ENCODE results near the gene DEAF1.

The DEAF1 gene

GRCh38 chr11:721247-721740, 26.3 kb upstream of the DEAF1 start:
- no peak for DNase-seq

DNA sequence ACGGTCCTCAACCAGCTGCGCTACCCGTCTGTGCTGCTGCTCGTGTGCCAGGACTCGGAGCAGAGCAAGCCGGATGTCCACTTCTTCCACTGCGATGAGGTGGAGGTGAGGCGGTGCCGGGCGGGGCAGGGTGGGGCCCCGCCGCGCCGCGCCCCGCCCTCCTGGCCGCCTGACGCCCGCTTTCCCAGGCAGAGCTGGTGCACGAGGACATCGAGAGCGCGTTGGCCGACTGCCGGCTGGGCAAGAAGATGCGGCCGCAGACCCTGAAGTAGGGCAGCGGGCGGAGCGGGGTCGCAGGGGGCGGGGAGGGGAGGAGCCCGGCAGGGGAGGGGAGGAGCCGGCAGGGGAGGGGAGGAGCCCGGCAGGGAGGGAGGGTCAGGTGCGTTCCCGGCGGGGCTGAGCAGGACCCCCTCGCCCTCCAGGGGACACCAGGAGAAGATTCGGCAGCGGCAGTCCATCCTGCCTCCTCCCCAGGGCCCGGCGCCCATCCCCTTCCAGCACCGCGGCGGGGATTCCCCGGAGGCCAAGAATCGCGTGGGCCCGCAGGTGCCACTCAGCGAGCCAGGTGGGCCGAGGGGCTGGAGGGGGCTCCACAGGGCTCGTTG, 25.7 kb upstream of the DEAF1 start:
- DNase-seq, result peak; percentile 58

- no peak for DNase-seq
Measured at GRCh38 chr11:720017-720641, 25.1 kb upstream of the DEAF1 start.

GRCh38 chr11:719214-720016, 24.4 kb upstream of the DEAF1 start:
- DNase-seq, result no peak

DNA sequence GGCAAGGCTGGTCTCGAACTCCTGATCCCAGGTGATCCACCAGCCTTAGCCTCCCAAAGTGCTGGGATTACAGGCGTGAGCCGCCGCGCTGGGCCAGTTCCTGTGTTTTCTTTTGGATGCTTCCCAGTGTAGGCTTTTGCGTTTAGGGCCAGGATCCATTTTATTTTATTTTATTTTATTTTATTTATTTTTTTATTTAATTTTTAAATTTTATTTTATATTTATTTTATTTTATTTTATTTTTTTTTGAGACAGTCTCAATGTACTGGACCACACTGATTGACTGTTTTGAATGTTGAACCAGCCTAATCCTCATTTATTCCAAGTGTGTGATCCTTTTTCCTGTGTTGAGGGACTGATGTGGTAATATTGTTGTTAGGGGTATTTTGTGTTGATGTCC, 19.4 kb upstream of the DEAF1 start:
- DNase-seq, result no peak

DNA sequence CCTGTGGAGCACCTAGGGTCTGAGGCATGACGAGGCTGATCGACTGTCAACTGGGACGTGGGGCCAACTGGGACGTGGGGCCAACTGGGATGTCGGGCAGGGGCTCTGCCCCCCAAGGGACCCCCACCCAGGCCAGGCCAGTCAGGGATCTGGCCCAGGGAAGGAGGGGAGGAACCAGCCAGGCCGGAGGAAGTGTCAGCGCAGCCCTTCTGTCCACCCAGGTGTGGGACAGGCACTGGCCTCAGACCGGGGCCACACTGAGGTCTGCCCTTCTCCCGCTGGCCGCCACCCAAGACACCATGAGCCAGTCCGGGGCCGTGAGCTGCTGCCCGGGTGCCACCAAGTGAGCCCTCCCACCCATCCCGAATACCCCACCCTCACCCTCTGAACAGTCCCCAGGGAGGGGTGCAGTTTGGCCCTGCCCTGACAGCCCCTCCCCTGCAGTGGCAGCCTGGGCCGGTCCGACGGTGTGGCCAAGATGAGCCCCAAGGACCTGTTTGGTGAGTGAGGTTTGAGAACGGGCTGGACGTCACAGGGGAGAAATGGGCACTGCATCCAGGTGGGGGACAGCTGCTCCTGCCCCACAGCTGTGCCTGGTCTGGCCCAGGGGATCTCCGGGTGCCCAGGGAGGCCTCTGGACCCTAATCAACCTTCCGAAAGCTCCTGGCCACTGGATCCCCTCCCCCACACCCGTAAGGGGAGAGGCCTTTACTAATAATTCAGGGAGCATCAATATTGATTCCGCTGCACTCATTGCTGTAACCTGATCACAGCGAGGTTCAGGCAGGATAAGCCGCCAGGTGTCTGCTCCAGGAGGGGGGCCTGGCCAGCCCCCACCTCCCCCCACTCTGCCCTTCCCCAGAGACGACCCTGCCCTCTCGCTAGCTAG, 14.3 kb upstream of the DEAF1 start:
- DNase-seq, result no peak

- DNase-seq, result no peak
Measured at GRCh38 chr11:708511-708910, 13.5 kb upstream of the DEAF1 start.

DNA sequence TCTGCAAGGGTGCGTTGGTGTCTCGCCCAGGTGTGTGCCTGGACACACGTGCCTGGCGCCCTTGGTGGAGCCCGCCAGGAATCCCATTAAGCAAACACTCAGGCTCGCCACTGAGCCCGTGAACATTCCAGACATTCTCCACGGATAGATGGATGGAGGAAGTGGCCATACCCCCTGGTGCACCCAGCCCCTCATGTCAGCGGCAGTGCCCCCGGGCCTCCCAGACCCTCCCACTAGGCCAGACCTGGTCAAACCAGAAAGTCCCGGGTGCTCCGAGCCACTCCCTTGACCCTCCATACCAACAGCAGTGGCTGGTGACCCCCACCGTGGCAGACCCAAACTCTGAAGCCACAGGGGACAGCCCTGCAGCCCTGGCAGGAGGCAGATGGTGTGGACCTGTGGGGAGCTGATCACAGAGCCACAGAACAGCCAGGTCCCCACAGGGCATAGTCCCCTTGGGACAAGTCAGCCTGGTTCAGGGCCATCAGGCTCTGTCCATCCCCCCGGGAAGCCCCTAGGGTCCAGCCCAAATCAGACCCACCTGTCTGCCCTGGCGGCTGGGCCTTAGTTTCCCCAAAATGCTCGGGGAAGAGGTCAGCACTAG, 12.9 kb upstream of the DEAF1 start:
- DNase-seq, result no peak

DNA sequence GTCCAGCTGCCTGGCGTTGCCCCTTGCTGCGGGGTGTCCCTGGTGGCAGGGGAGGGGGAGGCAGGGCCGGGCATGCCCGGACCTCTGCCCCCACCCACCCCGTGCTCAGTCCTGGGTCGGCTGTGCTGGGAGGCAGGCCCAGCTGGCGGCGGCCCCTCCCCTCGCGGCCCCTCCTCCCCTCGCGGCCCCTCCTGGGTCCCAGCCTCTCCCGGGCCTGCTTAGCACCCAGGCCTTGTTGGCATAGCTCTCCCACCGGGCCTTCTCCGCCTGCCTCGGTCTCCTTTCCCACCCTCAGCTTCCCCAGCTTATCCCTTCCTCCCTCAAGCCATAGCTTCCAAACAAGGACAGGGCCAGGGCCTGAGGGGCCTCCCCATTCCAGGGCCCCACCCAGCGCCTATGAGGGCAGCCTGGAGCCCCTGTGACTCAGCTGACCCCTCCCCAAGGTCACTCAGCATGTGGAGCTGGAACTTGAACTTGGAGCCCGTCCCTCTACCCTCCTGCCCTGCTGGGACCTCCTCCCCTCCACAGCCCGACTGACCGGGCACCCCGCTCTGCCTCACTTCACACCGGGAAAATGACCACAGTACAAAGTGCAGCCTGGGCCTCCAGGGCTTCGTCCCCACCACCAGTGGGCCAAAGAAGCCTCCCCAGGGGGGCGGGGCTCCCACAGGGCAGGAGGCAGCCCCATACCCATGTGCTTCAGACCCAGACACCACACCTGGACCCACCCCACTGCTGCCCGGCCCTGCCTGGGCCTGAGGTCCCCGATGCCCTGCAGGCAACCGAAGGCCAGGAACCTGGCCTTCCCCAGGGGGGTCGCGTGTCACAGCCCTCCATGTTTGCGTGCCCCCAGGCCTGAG, 12.2 kb upstream of the DEAF1 start:
- no peak for DNase-seq

GRCh38 chr11:706439-706956, 11.5 kb upstream of the DEAF1 start:
- DNase-seq, result no peak

DNA sequence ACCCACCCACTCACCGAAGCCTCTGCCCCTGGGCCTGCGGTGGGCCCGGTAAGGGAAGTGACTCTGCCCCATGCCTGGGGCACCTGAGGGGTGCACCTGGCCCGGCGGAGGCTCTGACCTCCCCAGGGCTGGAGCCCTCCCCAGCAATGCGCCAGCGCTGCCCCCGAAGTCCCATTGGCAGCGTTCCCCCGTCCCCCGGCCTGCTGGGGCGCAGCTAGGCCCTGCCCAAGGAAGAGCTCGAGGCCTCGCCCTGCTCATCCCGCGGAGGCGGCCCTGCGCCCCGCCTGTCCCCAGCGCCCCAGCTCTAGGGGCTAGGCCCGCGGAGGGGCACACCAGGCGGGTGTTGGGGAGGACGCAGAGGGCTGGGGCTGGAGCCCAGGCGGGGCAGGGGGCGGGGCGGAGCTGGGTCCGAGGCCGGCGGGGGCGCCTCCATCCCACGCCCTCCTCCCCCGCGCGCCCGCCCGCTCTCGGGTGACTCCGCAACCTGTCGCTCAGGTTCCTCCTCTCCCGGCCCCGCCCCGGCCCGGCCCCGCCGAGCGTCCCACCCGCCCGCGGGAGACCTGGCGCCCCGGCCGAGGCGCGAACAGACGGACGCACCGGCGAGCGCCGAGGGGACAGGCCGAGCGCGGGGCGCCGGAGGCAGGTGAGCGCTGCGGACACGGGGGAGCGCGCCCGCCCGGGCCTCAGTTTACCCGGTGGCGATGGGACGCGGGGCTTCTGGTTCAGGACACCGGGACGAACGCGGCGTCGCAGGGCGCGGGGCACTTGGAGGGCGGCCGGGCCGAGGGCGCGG, 10.8 kb upstream of the DEAF1 start, which contains the start of gene EPS8L2:
EPS8L2 (plus strand) TSS at position 586 of the 793 bp plus-strand sequence. CDS start 3,177 bp downstream, outside the sequence.
- no peak for DNase-seq

DNA sequence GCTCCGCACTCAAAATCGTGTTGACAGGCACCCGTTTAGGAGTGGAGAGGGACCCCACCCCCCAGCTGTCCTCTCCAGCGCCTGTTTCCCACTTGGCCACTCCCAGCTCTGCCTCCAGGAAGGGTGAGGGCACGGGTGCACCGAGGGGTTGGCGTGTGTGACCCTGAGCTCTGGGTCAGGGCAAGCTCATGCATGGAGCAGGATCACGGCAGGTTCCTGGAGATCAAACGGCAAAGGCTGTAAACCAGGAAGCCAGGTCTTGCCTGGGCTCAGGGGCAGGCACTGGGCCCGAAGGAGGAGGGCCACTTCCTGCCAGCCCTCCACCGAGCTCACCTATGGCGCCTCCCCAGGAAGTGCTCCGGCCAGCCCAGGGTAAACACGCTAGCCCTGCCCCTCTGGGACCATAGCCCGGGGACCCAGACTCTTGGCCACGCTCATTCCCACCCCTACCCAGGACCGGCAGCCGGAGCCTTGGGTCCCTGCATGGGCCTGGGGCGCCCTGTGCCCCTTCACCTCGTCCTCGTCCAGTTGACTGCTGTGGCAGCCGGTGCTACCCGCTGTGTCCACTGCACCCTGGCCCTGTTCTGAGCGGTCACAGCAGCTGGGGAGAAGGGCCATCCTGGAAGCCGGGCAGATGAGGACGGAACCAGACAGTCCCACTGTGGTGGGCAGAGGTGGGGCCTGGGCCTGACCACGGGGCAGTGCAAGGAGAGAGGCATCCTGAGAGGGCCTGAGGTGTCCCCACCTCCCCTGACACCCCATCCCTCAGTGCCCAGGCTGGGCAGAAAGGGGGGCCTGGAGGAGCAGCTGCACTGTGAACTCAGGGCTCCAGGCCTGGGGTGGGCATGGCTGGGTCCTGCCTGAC, 10.0 kb upstream of the DEAF1 start:
- no peak for DNase-seq

- DNase-seq, result no peak
Measured at GRCh38 chr11:704228-704674, 9.2 kb upstream of the DEAF1 start.

GRCh38 chr11:703506-703905, 8.5 kb upstream of the DEAF1 start:
- no peak for DNase-seq

DNA sequence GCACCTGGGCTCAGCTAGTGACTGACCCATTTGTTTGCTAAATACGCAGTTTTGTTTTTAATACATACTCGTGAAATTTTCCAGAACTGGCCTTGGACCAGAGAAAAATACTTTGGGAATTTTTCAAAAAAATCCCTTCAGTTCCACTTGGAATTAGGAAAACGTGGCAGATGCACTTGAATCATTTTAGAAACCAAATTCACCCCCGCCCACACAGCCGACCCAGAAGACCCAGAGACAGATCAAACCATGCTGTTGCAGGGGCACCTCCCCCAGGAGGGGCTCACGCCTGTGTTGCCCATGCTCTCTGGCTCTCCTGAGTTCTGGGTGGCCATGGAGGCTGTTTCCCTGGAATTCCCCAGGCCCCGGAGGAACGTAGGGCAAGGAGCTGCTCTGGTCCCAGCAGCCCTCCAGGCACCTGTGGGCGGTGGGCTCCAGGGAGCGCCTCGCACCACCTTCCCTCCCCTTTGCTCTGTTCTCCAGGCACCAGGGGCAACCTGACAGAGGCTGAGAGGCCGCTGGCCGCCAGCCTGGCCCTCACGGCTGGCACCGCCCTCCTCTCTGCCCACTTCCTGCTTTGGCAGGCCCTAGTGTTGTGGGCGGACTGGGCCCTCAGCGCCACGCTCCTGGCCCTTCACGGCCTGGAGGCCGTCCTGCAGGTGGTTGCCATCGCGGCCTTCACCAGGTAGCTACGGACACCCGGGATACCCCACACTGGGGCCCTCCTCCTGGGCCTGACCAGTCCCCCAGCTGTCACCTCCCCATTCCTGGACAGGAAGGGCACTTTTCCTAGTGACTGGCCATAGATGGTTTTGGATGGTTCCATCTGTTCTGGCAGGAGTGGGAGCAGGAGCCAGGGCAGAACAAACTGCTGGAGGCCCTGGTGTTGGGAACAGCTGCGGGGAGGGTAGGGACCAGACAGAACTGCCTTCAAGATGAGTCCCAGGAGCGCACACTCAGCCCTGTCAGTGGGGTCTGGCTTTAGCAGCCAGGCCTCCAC, 7.7 kb upstream of the DEAF1 start:
- DNase-seq, result no peak

DNA sequence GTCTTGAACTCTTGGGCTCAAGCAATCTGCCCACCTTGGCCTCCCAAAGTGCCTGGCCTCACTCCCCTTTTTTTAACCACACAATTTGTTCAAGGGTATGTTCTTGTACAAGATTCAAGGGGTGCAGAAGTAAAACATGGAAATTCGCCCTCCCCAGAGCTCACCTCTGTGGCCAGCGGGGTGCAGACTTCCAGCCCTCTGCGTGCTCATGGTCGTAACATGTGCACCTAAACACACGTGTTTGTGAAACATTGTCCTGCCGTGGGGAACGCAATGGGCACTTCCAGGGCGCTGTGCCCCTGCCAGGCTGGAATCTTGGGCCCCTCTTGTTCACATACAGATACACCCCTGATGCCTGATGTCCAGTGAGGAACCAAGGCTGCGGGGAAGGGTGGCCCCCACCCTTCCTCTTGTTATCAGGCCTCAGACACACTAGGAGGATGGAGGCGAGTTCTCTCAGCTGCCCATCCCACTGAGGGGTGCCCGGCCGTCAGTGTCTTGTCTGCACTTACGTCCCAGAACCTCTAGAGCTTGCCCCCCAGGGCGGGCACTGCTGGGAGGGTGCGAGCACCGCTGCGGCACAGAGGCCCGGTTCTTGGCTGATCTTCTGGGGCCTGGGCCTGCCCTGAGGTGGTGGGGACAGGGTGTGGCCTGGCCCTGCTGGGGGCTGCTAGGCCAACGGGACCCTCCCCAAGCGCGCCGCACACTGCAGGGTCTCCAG, 6.9 kb upstream of the DEAF1 start:
- DNase-seq, result no peak

- no peak for DNase-seq
Measured at GRCh38 chr11:699753-700152, 4.7 kb upstream of the DEAF1 start.
